ENCODE measurements around the gene FILIP1L. TPM values are rescaled to one million over a fixed set of nuclear protein-coding genes. Genes with fewer than 3 reads are reported as not detected.

The FILIP1L gene
- total RNA-seq, 1 donor = 15.2 TPM

- DNase-seq (ENCODE audit: low read depth) = peak; percentile 44
- H3K4me3 ChIP-seq (ENCODE audit: low read depth, low read length) = no peak overlapping the region
- no peak for TF ChIP-seq CTCF (IDR thresholded peaks at IDR 0.05; ENCODE audit: insufficient read depth, low read length)
Observed at GRCh38 chr3:100005665-100006393, 108.5 kb downstream of the FILIP1L start.

- TF ChIP-seq CTCF (IDR thresholded peaks at IDR 0.05; ENCODE audit: insufficient read depth, low read length) = no peak
- DNase-seq (ENCODE audit: low read depth) = no peak
- no peak overlapping the region for H3K4me3 ChIP-seq (ENCODE audit: low read depth, low read length)
Observed at GRCh38 chr3:100004931-100005330, 109.4 kb downstream of the FILIP1L start.

GRCh38 chr3:100003609-100004503 lies 110.4 kb downstream of the FILIP1L start:
- no peak for TF ChIP-seq CTCF (IDR thresholded peaks at IDR 0.05; ENCODE audit: insufficient read depth, low read length)

GRCh38 chr3:100002599-100003350 lies 111.5 kb downstream of the FILIP1L start:
- no peak overlapping the region for H3K4me3 ChIP-seq (ENCODE audit: low read depth, low read length)
- peak; percentile 97 for DNase-seq (ENCODE audit: low read depth)
- no peak for TF ChIP-seq CTCF (IDR thresholded peaks at IDR 0.05; ENCODE audit: insufficient read depth, low read length)

More at GRCh38 chr3:100003609-100004503, 110.4 kb downstream of the FILIP1L start:
- H3K4me3 ChIP-seq (ENCODE audit: low read depth, low read length) = no peak overlapping the region
- no peak for DNase-seq (ENCODE audit: low read depth)

- no peak for TF ChIP-seq CTCF (IDR thresholded peaks at IDR 0.05; ENCODE audit: insufficient read depth, low read length)
Observed at GRCh38 chr3:100001526-100002270, 112.6 kb downstream of the FILIP1L start.

GRCh38 chr3:100001083-100001482 lies 113.2 kb downstream of the FILIP1L start:
- TF ChIP-seq CTCF (IDR thresholded peaks at IDR 0.05; ENCODE audit: insufficient read depth, low read length) = no peak
- no peak for DNase-seq (ENCODE audit: low read depth)
- H3K4me3 ChIP-seq (ENCODE audit: low read depth, low read length) = no peak overlapping the region

More at GRCh38 chr3:100001526-100002270, 112.6 kb downstream of the FILIP1L start:
- no peak for DNase-seq (ENCODE audit: low read depth)
- H3K4me3 ChIP-seq (ENCODE audit: low read depth, low read length) = no peak overlapping the region

Measured in fibroblast of the aortic adventitia (primary cell).